HG03066 (cell line): ENCODE data around the gene SMCHD1.

Experiments used
- ATAC-seq: cut with Tn5 transposase; IDR thresholded peaks from one replicate; pipeline ENCODE4 v1.9.1; 2021; ENCODE audit warnings: low read depth; ENCODE audit not compliant: unreplicated experiment

Gene SMCHD1

DNA sequence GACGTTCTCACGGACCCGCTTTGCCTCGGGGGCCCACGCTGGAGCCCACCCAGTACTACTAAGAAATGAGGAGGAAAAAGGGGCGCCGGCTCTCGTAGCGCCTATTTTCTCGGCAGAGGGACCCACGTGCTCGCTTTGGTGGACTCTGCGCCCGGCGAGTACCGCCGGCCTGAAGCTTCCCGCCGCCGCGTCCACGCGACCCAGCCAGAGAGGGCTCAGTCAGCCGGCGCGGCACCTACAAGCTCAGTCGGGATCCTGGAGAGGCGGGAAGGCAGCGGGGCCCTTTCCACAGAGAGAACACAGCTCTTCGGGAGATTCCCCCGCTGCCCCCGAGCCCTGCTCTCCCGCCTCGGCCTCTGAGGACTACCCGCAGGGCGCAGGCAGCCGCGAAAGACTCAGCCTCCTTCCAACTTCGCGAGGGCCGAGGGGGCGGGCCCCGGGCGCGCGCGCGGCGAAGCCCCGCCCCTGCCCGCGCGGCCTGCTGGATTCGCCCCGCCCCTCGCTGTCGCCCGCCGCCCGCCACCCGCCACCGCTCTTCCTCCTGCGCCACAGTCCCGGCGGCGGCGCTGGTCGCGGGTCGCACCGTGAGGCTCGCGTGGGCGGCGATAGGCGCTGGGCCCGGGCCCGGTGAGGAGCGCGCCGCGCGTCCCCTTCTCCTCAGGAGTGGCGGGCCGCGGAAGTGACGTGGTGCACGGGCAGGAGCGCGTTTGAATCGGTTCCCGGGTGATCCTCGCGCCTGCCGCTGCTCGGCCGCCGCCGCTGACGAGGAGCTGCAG is at the start of gene SMCHD1:
TSS of gene SMCHD1 (plus strand) at position 549 of the 776 bp plus-strand sequence. CDS start 350 bp downstream, outside the sequence.
- ATAC-seq = peak; percentile 62

DNA sequence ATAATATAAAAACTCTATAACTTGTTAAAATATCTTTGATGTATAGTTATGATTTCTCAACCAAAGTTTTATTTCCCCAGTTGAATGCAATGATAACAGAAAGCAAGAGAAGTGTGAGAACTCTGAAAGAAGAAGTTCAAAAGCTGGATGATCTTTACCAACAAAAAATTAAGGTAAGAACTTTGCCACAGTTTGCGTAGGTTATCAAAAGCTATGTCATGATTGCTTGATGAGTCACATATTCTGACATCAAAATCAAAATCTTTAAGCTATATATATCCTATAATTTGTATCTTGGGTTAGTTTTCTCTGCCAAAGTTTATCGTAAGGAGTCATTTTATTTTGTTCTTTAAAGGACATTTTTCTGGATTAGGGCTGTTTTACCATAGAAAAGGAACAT is 49.2 kb upstream of the SMCHD1 start:
- no peak for ATAC-seq

DNA sequence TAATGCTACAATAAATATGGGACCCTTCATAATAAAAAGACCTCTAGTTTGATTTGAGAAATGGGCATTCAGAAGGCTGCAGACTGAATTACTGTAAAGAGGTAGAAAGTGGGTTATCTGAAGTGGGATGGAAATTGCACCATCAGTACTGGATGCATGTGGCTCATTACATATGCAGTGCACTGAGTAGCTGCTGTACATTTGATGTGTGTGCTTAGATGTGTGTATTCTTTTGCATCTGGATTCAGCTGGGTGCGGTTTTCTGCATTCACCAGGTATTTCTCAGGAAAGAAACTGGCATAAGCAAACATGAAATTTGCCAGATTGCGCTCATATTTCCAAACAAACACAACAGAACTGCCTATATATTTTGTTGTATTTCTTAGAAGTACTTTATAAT is 45.9 kb upstream of the SMCHD1 start:
- no peak for ATAC-seq

DNA sequence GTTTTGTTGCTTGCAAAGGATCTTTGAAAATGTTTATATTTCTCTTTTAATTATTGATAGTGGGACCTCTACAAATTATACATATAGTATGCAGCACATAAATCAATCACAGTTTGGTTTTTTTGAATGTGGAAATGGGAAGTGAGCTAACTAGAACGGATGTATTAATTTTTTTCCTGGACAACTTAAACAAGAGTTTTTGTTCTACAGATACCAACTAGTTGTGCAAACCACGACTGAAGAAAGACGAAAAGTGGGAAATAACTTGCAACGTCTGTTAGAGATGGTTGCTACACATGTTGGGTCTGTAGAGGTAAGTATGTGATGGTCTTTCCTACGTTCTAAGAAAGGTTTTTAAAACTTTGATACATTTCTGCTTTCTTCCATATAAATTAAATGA is 45.0 kb upstream of the SMCHD1 start:
- no peak for ATAC-seq

DNA sequence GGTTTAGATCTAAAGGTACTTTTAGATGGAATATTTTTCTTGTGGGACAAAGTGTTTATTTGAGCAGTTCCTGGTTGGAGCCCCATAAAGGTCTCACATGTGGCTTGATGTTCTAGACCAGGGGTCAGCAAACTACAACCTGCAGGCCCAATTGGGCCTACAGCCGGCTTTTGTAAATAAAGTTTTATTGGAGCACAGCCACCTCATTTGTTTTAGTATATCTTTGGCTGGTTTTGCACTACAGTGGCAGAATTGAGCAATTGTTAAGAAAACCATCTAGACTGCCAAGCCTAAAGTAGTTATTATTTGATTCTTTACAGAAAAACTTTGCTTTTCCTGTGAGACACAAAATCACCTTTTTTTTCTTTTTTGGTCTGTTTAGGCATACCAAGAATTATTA is 42.5 kb upstream of the SMCHD1 start:
- no peak for ATAC-seq

DNA sequence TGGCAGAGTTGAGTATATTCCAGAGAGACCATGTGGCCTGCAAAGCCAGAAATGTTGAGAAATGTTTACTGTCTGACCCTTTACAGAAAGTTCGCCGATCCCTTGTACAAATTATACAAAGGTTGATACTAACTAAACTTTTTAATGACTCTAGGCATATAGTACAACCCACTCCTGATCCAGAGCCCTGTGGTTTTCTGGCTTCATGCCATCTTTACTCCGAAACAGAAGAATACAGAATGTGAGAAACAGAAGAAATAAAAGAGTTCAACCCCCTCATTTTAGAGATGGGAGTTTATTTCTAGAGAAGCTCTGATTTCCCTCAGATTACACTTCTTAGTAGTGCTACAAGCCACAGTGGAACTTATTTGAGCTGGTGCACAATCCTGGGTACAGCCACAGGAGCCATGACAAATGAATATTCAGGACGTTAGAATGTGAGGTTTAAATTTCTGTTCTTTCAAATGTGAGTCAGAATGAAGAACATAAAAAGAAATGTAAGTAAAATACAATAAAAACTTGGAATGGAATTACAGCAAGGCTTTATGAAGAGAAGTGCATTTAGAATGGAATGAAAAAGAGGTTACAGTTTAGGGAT is 38.0 kb upstream of the SMCHD1 start:
- ATAC-seq = no peak

DNA sequence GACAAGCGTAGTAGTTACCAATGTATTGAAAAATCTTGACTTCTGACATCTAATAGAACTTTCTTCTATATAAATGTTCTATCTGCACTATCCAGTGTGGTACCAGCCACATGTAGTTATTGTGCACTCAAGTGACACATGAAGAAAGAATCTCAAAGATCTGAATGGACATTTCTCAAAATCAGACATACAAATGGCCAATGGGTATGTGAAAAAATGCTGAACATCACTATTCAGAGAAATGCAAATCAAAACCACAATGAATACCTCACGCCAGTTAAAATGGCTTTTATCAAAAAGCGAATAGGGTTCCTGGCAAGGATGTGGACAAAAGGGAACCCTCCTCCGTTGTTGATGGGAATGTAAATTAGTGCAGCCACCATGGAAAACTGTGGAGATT is 37.5 kb upstream of the SMCHD1 start:
- no peak for ATAC-seq

DNA sequence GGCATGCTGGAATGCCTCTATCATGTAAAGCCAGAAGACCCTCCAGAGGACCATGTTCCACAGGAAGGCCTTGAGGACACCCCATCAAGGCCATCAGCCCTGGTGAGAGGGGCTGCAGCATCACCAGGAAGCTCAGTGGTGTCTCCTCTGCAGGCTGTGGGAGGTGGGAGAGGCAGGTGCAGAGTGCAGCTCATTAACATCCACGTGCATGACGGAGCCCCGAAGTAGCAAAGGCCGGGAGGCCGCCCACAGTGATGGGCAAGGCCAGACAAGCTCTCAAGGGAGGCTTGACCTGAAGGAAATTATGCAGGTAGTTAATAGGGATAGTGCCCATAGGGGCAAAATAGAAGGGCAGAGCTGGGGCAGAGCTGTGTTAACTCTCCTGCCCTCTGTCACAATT is 30.3 kb upstream of the SMCHD1 start:
- ATAC-seq = no peak

DNA sequence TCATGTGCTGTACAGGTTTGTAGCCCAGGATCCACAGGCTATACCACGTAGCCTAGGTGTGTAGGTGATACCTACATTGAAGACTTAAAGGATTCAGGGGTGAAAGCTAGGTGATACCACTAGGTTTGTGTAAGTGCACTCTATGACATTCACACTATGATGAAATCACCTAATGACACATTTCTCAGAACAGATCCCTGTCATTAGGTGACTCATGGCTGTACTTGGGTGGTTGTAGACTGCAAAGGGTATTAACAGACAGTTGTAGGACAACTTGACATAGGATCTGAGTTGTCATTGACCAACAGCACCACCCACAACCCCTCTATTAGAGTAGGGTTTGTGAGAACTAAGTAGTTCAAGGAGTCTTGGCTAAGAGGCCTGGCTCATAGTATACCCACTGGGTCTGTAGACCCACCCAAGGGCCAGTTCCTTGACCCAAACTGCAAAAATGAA is 27.7 kb upstream of the SMCHD1 start:
- no peak for ATAC-seq

DNA sequence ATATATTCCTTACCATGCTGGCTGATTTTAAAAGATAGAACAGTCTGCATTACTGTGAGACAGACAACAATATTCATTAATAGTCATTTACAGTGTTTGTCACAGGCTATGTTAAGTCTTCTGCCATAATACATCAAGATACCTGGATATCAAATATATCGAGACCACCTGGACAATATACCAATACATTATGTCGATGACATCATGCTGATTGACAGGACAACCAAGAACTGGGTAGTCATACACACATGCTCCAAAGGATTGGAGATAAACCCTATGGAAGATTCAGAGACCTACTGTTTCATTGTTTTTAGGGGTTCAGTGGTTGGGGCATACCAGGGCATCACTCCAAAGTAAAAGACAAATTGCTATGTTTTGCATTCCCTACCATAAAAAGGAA is 26.5 kb upstream of the SMCHD1 start:
- no peak for ATAC-seq

DNA sequence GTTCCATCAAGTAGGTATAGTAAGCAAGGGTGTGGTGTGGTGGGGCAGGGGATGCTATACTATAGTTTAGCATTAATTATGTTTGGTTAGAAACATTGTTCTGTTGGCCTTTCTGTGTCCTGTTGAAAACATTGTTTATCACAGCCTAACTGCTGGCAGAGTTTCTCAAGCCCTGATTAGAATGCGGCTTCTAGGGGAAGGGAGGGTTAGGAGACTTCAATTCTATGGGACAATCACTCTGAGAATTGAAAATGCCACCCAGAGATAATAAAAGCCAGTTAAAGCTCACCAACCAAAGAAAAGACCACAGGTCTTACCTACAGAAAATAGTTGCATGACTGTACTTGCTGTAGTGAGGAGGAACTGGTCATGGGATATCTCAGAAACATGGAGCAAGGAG is 19.9 kb upstream of the SMCHD1 start:
- ATAC-seq = no peak

DNA sequence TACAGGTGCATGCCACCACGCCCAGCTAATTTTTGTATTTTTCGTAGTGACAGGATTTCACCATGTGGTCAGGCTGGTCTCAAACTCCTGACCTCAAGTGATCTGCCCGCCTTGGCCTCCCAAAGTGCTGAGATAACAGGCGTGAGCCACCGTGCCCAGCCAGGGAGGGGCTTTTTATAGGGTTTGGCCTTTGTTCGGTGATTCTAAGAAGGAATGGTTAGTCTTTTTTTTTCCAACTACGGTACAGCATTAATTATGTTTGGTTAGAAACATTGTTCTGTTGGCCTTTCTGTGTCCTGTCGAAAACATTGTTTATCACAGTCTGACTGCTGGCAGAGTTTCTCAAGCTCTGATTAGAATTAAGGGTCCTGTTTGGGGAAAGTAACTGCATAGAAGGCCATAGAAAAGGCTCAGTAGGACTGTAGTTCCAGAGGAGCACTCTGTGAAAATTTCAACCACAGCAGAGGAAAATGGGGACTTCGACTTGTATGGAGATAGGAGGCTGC is 19.3 kb upstream of the SMCHD1 start:
- ATAC-seq = peak; percentile 7

DNA sequence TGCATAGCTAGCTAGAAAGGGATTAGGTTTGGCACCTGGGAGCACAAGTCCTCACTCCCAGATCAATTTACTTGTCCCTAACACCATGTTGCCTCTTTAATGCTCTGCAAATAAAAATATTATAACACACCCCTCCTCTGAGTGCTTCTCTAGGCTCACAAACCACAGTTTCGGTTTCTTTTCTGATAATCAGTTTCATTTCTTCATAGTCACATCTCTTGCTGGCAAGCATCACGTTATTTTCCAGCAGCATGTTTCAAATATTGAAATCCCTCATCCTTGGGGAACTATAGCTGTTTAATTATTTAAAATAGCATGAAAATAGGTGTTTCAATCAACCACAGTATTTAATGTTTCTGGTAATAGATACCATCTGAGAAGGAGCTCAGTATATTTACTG is 13.9 kb upstream of the SMCHD1 start:
- peak; percentile 71 for ATAC-seq

DNA sequence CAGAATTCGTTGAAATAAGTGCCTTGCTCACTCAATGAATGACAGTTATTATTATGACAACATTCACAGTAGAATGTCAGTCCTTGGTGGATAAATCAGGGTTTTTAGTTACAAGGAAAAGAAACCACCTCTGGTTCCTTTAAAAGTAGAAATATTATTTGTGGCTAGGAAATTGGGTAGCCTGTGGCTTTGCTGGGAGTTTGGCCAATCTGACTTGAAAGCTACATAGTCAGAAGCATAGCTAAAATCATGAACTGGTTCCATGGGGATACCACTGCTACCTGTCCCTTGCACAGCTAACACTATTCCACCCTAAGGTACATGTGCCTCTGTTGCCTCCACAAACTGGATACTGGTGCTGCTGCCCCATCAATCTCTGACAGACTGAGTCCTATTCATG is 12.8 kb upstream of the SMCHD1 start:
- no peak for ATAC-seq

DNA sequence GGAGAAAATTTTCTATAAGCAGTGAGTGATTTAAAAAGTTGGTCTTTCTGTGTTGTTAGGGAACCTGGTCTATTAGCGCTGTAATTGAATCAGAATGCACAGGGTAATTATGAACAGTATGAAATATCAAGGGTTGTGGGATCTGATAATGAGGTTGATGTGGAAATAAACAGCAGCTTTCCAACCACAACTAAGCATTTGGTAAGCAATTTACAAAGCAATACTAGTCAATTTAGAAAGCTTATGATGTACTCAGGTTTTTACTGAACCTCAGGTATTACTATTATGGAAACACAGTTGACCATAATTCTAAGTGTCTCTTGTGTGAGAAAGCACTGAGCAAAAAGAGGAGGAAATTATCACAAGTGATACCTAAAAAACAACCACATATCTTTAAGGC is 11.0 kb upstream of the SMCHD1 start:
- no peak for ATAC-seq

DNA sequence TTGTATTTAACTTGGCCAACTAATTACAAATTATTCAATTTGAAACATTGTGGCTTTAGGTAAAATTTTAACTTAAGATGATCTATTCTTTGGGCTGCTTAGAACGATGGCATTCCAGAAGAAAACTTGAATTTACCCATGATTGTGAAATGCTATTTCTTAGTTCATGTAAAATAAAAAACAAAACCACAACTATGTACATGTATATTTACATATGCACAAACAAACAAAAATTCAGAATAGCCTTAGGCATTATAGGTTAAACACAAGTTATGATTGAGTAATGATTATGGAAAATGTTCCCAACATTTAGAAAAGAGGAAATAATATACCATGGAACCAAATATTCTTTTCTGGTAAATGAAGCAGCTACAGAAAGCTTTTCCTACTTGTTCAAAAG is 3.5 kb upstream of the SMCHD1 start:
- no peak for ATAC-seq

DNA sequence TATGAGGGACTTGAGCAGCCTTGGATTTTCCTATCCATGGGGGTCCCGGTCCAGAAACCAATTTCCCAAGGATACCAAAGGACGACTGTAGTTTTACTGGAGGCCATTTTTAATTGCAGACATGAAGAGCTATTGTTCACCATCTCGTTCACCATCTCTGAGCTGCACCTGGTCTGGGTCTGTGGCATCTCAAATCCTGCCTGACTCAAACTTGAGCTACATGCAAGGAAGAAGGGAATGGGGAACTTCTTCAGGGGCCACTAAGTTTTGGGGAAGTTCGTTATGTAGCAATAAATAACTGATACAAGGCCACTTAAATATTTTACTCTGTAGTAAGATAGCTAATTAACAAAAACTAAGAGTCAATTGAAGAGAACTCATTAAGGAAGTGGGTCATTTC is 2.1 kb upstream of the SMCHD1 start:
- ATAC-seq = no peak

DNA sequence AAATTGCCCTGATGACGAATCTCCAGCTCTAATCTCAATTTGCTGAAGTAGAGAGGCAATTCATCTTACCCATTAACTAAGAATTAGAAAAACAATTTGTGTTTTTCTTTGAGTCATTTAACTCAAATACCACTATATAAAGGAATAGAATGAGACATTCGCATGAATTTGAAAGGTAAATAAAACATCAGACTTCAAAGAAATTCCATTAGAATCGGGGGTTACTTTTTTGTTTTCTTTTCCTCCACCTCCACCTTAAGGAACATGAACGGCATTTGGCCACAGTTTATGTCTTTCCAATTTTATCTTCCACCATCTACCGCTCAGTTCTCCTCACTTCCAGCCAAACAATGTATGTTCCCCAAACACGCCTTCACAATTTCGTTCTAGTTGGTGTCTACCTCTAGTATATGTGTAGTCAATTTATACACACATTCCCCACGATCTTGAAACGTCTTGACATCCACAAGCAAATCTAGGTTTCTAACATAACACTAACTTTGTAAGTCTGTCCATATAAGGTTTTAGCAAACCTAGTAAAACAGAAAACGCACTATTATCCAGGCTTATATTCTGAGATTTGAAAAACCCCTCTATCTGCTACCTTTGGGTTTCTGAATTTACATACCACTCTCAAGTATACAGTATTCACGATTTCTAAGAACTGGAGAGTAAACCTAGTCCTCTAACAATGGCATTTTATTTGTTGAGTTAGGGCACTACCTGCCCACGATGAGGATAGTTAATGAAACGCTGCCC is 1.2 kb upstream of the SMCHD1 start:
- ATAC-seq = no peak

DNA sequence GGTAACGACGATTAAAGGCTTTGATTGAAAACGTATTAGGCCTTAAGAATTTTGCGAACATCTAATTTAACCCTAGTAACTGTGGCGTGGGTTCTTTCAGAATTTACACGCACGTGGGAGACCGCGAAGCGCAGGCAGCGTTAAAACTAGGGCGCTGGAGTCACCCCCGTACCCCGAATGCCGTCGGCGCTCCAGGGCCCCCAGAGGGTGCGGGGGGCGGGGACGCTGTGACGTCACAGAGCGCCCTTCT is 673 bp upstream of the SMCHD1 start:
- ATAC-seq = peak; percentile 39

DNA sequence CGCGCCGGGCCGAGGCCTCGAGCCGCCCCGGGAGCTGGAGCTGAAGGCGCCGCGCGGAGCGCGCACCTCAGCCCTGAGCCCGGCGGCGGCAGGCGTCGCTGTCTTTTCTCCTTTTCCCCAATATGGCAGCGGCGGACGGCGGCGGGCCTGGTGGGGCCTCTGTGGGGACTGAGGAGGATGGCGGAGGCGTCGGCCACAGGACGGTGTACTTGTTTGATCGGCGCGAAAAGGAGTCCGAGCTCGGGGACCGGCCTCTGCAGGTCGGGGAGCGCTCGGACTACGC is 369 bp downstream of the SMCHD1 start:
- peak; percentile 21 for ATAC-seq

DNA sequence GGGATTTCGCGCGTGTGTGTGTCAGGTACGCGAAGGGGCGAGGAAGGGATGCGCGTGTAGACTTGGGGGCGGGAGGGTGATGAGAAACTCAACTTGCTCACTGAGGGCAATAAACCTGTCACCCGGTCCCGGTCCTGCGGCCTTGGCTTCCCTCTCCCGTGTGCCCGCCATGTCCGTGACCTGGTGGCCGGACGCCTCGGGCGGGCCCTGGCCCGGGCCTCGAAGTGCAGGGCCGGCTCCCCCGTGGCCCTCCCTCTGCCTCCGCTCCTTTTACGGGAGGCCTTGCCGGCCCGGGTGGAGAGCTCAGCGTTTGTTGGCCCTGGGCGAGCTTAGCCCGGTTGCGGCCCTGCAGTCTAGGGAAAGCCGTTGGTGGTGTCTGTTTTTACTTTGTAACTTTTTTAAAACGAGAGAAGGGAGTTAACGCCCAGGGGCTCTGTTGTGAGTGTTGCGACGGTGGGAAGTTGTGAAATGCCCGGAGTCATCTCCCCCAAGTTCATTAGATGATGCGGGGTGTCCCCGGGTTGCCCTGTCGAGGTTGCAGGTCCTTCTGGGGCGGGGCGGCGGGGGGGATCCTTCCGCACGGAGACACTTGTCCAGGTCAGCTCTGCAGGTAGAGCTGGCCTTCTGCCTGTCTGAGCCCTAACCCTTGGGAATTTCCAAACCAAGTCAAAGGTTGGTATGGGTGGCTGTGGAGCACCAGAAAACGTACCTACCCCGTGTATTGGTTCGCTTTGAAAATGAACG is 883 bp downstream of the SMCHD1 start:
- no peak for ATAC-seq
